ENCODE measurements around the gene ROM1.

- no peak for TF ChIP-seq CTCF (IDR thresholded peaks at IDR 0.05)
- no peak for TF ChIP-seq POLR2A (IDR thresholded peaks at IDR 0.05)
- peak; percentile 75 to 92 (median 87) for TF ChIP-seq POLR2AphosphoS5 (IDR thresholded peaks at IDR 0.05)
Observed at GRCh38 chr11:62599069-62599696, 13.9 kb upstream of the ROM1 start.

All from breast epithelium (tissue), 3 donors.